PC-9 (cell line): ENCODE measurements around the gene SLC38A8.

Source experiments
- EZH2 ChIP-seq: fragments of 200-600 bp; sonication (generic); IDR thresholded peaks from 2 replicates; pipeline ENCODE4 v1.8.0; 2017; ENCODE audit warnings: antibody characterized with exemption, low read depth
- TF ChIP-seq, protein P1 (sequence below): fragments of 200-600 bp; sonication (generic); conservative IDR thresholded peaks from 2 replicates; pipeline ENCODE4 v1.6.1; 2017; ENCODE audit warnings: mixed run types, antibody characterized with exemption, mild to moderate bottlenecking, moderate library complexity

DNA sequence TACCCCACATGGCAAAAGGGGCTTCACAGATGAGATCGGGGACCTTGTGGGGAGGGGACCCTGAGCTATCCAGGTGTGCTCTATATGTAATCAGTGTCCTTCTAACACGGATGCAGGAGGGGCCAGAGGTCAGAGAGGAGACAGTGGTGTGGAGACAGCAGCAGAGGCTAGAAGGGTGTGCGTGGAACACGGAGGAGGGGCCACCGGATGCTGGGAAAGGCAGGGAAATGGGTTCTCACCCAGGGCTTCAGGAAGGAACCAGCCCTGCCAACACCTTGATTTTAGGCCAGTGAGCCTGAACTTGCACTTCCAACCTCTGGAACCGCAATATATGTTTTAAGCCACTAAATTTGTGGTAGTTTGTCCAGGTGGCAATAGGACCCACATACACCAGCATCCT is 4.6 kb upstream of the SLC38A8 start:
- TF ChIP-seq, protein P1, sequence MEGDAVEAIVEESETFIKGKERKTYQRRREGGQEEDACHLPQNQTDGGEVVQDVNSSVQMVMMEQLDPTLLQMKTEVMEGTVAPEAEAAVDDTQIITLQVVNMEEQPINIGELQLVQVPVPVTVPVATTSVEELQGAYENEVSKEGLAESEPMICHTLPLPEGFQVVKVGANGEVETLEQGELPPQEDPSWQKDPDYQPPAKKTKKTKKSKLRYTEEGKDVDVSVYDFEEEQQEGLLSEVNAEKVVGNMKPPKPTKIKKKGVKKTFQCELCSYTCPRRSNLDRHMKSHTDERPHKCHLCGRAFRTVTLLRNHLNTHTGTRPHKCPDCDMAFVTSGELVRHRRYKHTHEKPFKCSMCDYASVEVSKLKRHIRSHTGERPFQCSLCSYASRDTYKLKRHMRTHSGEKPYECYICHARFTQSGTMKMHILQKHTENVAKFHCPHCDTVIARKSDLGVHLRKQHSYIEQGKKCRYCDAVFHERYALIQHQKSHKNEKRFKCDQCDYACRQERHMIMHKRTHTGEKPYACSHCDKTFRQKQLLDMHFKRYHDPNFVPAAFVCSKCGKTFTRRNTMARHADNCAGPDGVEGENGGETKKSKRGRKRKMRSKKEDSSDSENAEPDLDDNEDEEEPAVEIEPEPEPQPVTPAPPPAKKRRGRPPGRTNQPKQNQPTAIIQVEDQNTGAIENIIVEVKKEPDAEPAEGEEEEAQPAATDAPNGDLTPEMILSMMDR: no peak
- no peak for TF ChIP-seq EZH2
